ENCODE results near the gene SPDYE16.
"Not testable (repeated sequence)": the region's sequence is repeated elsewhere in the genome, so short reads cannot be mapped to it uniquely, and the experiment has no call there.

Gene SPDYE16

DNA sequence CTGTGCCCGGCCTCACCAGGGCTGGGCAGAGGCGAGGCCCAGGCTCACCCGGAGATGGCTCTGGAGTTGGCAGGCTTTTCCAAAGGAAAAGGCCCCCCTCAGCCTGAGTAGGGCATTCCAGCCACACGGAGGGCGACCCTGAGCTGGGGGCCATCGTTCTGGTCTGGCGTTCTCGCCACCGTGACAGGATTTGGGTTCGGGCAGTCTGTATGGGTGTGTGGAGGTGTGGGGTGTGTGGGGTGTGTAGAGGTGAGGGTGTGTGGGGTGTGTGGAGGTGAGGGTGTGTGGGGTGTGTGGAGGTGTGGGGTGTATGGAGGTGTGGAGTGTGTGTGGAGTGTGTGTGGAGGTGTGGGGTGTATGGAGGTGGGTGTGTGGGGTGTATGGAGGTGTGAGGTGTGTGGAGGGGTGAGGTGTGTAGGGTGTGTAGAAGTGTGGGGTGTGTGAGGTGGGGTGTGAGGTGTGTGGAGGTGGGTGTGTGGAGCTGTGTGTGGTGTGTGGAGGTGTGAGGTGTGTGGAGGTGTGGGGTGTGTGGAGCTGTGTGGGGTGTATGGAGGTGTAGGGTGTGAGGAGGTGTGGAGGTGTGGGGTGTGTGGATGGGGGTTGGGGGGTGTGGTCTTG lies 44.4 kb downstream of the SPDYE16 start:
- H3K27ac ChIP-seq (ENCODE audit: low read depth, low read length); H3K9me2 ChIP-seq (replicated peaks; ENCODE audit: control insufficient read depth, low read length); H3K4me1 ChIP-seq (ENCODE audit: control insufficient read depth, low read length); H3F3A ChIP-seq (ENCODE audit: control insufficient read depth, insufficient read depth); H3K27me3 ChIP-seq (ENCODE audit: control insufficient read depth, low read length); H3K36me3 ChIP-seq (ENCODE audit: control insufficient read depth, low read length); H3K9me3 ChIP-seq (ENCODE audit: control insufficient read depth, insufficient read depth, low read length); H4K20me1 ChIP-seq (ENCODE audit: control insufficient read depth, insufficient read depth, low read depth, low read length); H3K4me2 ChIP-seq (ENCODE audit: low read length); H3K79me2 ChIP-seq (ENCODE audit: control insufficient read depth, low read length); H3K4me3 ChIP-seq (ENCODE audit: low read length): not testable (repeated sequence)

- H3K4me2 ChIP-seq (ENCODE audit: low read length); H4K20me1 ChIP-seq (ENCODE audit: control insufficient read depth, insufficient read depth, low read depth, low read length); H3K27me3 ChIP-seq (ENCODE audit: control insufficient read depth, low read length); H3F3A ChIP-seq (ENCODE audit: control insufficient read depth, insufficient read depth); H3K4me3 ChIP-seq (ENCODE audit: low read length); H3K36me3 ChIP-seq (ENCODE audit: control insufficient read depth, low read length); H3K79me2 ChIP-seq (ENCODE audit: control insufficient read depth, low read length); H3K9me2 ChIP-seq (replicated peaks; ENCODE audit: control insufficient read depth, low read length); H3K9me3 ChIP-seq (ENCODE audit: control insufficient read depth, insufficient read depth, low read length); H3K27ac ChIP-seq (ENCODE audit: low read depth, low read length); H3K4me1 ChIP-seq (ENCODE audit: control insufficient read depth, low read length): not testable (repeated sequence)
Observed at GRCh38 chr7:76497918-76498582, 45.0 kb downstream of the SPDYE16 start.

DNA sequence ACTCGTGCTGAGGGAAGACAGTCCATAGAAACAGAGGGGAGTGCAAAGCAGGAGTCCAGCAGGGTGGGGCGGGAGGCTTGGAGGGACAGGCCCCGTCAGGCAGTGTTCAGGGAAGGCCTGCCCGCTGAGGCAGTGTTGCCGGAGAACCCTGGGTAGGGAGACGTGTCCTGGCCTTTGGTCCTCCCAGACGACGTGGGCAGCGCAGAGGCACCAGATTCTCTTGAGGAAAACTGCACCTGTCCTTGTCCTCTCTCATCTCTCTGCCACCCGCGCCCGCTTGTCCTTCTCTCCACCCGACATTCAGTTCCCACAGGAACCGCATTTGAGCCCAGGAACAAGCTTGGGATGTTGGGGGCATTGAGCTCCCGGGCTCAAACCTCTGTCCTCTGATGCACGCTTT lies 47.4 kb downstream of the SPDYE16 start:
- H3K9me3 ChIP-seq (ENCODE audit: control insufficient read depth, insufficient read depth, low read length); H4K20me1 ChIP-seq (ENCODE audit: control insufficient read depth, insufficient read depth, low read depth, low read length); H3K27ac ChIP-seq (ENCODE audit: low read depth, low read length); H3K4me1 ChIP-seq (ENCODE audit: control insufficient read depth, low read length); H3K4me3 ChIP-seq (ENCODE audit: low read length); H3K4me2 ChIP-seq (ENCODE audit: low read length); H3K27me3 ChIP-seq (ENCODE audit: control insufficient read depth, low read length); H3K79me2 ChIP-seq (ENCODE audit: control insufficient read depth, low read length); H3K9me2 ChIP-seq (replicated peaks; ENCODE audit: control insufficient read depth, low read length); H3F3A ChIP-seq (ENCODE audit: control insufficient read depth, insufficient read depth); H3K36me3 ChIP-seq (ENCODE audit: control insufficient read depth, low read length): not testable (repeated sequence)

DNA sequence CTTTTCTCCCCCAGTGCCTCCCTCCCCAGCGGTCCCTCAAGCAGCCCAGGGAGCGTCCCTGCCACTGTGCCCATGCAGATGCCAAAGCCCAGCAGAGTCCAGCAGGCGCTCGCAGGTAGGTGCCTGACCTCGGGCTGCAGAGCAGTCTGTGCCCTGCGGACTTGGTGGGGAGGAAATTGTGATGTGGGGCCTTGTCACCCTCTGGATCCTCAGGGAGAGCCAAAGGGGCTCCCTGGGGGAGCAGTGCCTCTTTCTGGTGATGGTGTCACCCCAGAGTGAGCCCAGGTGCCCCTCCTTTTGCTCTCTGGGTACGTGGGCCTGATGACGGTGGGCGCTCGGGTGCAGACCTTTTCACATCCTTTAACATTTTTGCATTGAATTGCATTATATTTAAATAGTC lies 51.0 kb downstream of the SPDYE16 start:
- H3K27ac ChIP-seq (ENCODE audit: low read depth, low read length); H3F3A ChIP-seq (ENCODE audit: control insufficient read depth, insufficient read depth); H3K79me2 ChIP-seq (ENCODE audit: control insufficient read depth, low read length); H4K20me1 ChIP-seq (ENCODE audit: control insufficient read depth, insufficient read depth, low read depth, low read length); H3K27me3 ChIP-seq (ENCODE audit: control insufficient read depth, low read length); H3K9me2 ChIP-seq (replicated peaks; ENCODE audit: control insufficient read depth, low read length); H3K36me3 ChIP-seq (ENCODE audit: control insufficient read depth, low read length); H3K9me3 ChIP-seq (ENCODE audit: control insufficient read depth, insufficient read depth, low read length); H3K4me3 ChIP-seq (ENCODE audit: low read length): not testable (repeated sequence)
- Histone ChIP-seq H3K4me1 (ENCODE audit: control insufficient read depth, low read length) (peaks cover 12% of the 10 kb centered on the region), H3K4me2 (ENCODE audit: low read length) (peak overlapping the region; percentile 43)

DNA sequence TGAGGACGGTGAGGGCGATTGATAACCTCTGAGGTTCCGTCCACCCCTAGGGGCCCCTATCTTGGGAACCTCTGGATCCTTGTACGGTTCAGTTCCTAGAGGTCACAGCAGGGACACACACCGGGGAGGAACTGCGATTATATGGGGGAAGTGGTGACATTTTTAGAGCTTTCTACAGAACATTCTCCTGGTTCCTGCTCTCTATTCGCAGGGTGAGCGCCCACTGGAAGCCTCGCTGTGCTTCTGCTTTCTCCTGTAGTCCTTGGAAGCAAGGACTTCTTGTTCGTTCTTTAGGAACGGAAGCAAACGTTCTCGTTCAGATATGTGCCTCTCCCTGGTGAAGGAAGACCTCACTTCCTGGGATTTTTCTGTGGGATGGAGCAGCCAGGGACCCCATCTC lies 55.1 kb downstream of the SPDYE16 start:
- not testable (repeated sequence) for H3K36me3 ChIP-seq (ENCODE audit: control insufficient read depth, low read length); H3F3A ChIP-seq (ENCODE audit: control insufficient read depth, insufficient read depth); H3K9me3 ChIP-seq (ENCODE audit: control insufficient read depth, insufficient read depth, low read length); H3K4me3 ChIP-seq (ENCODE audit: low read length); H3K27ac ChIP-seq (ENCODE audit: low read depth, low read length); H4K20me1 ChIP-seq (ENCODE audit: control insufficient read depth, insufficient read depth, low read depth, low read length); H3K4me2 ChIP-seq (ENCODE audit: low read length); H3K9me2 ChIP-seq (replicated peaks; ENCODE audit: control insufficient read depth, low read length); H3K79me2 ChIP-seq (ENCODE audit: control insufficient read depth, low read length); H3K27me3 ChIP-seq (ENCODE audit: control insufficient read depth, low read length)
- H3K4me1 ChIP-seq (ENCODE audit: control insufficient read depth, low read length): peaks cover 16% of the 10 kb centered on the region

DNA sequence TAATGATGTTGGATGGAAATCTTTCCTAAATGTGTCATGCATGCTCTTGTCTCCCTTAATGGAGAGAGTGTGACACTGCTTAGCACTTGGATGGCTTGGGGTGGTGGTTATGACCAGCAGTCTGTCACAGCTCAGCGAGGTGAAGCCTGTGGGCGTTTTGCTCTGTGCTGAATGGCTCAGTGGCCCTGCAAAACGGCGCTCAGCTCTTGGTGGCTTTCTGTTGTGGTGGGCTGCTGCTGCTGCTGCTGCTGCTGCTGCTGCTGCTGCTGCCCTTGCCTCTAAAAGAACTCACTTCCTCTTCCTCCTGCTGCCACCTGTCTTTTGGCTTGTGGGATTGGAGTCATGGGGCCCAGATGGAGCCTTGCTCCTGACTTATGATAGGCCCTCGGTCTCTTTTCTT lies 56.5 kb downstream of the SPDYE16 start:
- not testable (repeated sequence) for H4K20me1 ChIP-seq (ENCODE audit: control insufficient read depth, insufficient read depth, low read depth, low read length); H3K27ac ChIP-seq (ENCODE audit: low read depth, low read length); H3K9me3 ChIP-seq (ENCODE audit: control insufficient read depth, insufficient read depth, low read length); H3F3A ChIP-seq (ENCODE audit: control insufficient read depth, insufficient read depth); H3K36me3 ChIP-seq (ENCODE audit: control insufficient read depth, low read length); H3K4me2 ChIP-seq (ENCODE audit: low read length); H3K4me3 ChIP-seq (ENCODE audit: low read length); H3K4me1 ChIP-seq (ENCODE audit: control insufficient read depth, low read length); H3K27me3 ChIP-seq (ENCODE audit: control insufficient read depth, low read length); H3K79me2 ChIP-seq (ENCODE audit: control insufficient read depth, low read length); H3K9me2 ChIP-seq (replicated peaks; ENCODE audit: control insufficient read depth, low read length)

GRCh38 chr7:76485822-76486610 lies 57.1 kb downstream of the SPDYE16 start:
- H3K9me3 ChIP-seq (ENCODE audit: control insufficient read depth, insufficient read depth, low read length); H3K27me3 ChIP-seq (ENCODE audit: control insufficient read depth, low read length); H3K4me3 ChIP-seq (ENCODE audit: low read length); H3K36me3 ChIP-seq (ENCODE audit: control insufficient read depth, low read length); H3K79me2 ChIP-seq (ENCODE audit: control insufficient read depth, low read length); H3K4me1 ChIP-seq (ENCODE audit: control insufficient read depth, low read length); H3K9me2 ChIP-seq (replicated peaks; ENCODE audit: control insufficient read depth, low read length); H3F3A ChIP-seq (ENCODE audit: control insufficient read depth, insufficient read depth); H4K20me1 ChIP-seq (ENCODE audit: control insufficient read depth, insufficient read depth, low read depth, low read length): not testable (repeated sequence)
- peak overlapping the region; percentile 41; the same call in 1 of the 2 replicates for H3K27ac ChIP-seq (ENCODE audit: low read depth, low read length)
- H3K4me2 ChIP-seq (ENCODE audit: low read length): peak overlapping the region; percentile 27; the same call in 1 of the 2 replicates

- H3K4me1 ChIP-seq (ENCODE audit: control insufficient read depth, low read length); H3K4me2 ChIP-seq (ENCODE audit: low read length); H3K27ac ChIP-seq (ENCODE audit: low read depth, low read length); H3K9me3 ChIP-seq (ENCODE audit: control insufficient read depth, insufficient read depth, low read length); H3K36me3 ChIP-seq (ENCODE audit: control insufficient read depth, low read length); H3K4me3 ChIP-seq (ENCODE audit: low read length); H3K9me2 ChIP-seq (replicated peaks; ENCODE audit: control insufficient read depth, low read length); H3K79me2 ChIP-seq (ENCODE audit: control insufficient read depth, low read length); H4K20me1 ChIP-seq (ENCODE audit: control insufficient read depth, insufficient read depth, low read depth, low read length); H3K27me3 ChIP-seq (ENCODE audit: control insufficient read depth, low read length); H3F3A ChIP-seq (ENCODE audit: control insufficient read depth, insufficient read depth): not testable (repeated sequence)
Observed at GRCh38 chr7:76484456-76484855, 58.6 kb downstream of the SPDYE16 start.
